NT2/D1 (cell line): ENCODE data around the gene RTCB.
A peak's percentile ranks its signal among the peaks of the same experiment; 100 is the strongest.
"Not testable (repeated sequence)": the region's sequence is repeated elsewhere in the genome, so short reads cannot be mapped to it uniquely, and the experiment has no call there.

ENCODE experiments used
- DNase-seq: peaks from one replicate; pipeline ENCODE4 v3.0.0-alpha.2; 2011; ENCODE audit warnings: low read depth, low spot score
- H3K27me3 ChIP-seq: 2 replicates; pipeline ENCODE4 v1.6.0; 2011; ENCODE audit warnings: mild to moderate bottlenecking; ENCODE audit not compliant: insufficient read length, insufficient read depth
- H3K36me3 ChIP-seq: 2 replicates; pipeline ENCODE4 v1.6.1; 2011; ENCODE audit warnings: mild to moderate bottlenecking, low read length, mixed read lengths; ENCODE audit not compliant: insufficient read depth, insufficient read length
- H3K4me1 ChIP-seq: 2 replicates; pipeline ENCODE4 v1.5.1; 2011; ENCODE audit not compliant: insufficient read depth, insufficient read length
- H3K4me3 ChIP-seq: 2 replicates; pipeline ENCODE4 v1.5.1; 2011; ENCODE audit warnings: low read depth; ENCODE audit not compliant: insufficient read length
- H3K9ac ChIP-seq: 2 replicates; pipeline ENCODE4 v1.6.0; 2011; ENCODE audit warnings: low read depth; ENCODE audit not compliant: insufficient read length
- H3K9me3 ChIP-seq: 2 replicates; pipeline ENCODE4 v1.5.1; 2011; ENCODE audit warnings: mild to moderate bottlenecking, low read length; ENCODE audit not compliant: insufficient read depth
- SUZ12 ChIP-seq: IDR thresholded peaks from 2 replicates; pipeline ENCODE4 v1.6.1; 2011; ENCODE audit not compliant: insufficient read length, insufficient read depth; ENCODE audit errors: extremely low read depth
- YY1 ChIP-seq: IDR thresholded peaks from 2 replicates; pipeline ENCODE4 v1.6.1; 2011; ENCODE audit not compliant: insufficient read length, insufficient read depth
- ZNF274 ChIP-seq: IDR thresholded peaks from 2 replicates; pipeline ENCODE4 v1.6.1; 2011; ENCODE audit warnings: mild to moderate bottlenecking, low read depth, low read length

The RTCB gene

GRCh38 chr22:32364210-32364609 is 47.8 kb downstream of the RTCB start:
- DNase-seq = no peak
- H3K27me3 ChIP-seq = no peaks in the 10 kb centered on the region
- no peaks in the 10 kb centered on the region for H3K36me3 ChIP-seq
- TF ChIP-seq ZNF274 = no peak
- no peak for TF ChIP-seq YY1
- no peak for TF ChIP-seq SUZ12
- no peaks in the 10 kb centered on the region for H3K9me3 ChIP-seq
- H3K9ac ChIP-seq = no peak overlapping the region
- no peaks in the 10 kb centered on the region for H3K4me1 ChIP-seq
- H3K4me3 ChIP-seq = no peak overlapping the region

- Histone ChIP-seq H3K27me3 (no peaks in the 10 kb centered on the region), H3K36me3 (no peaks in the 10 kb centered on the region), H3K9ac (no peak overlapping the region), H3K9me3 (no peaks in the 10 kb centered on the region), H3K4me1 (no peaks in the 10 kb centered on the region), H3K4me3 (no peak overlapping the region)
- DNase-seq = no peak
- TF ChIP-seq ZNF274 (no peak), SUZ12 (no peak), YY1 (no peak)
Observed at GRCh38 chr22:32361257-32361656, 50.8 kb downstream of the RTCB start.

- DNase-seq, H3K4me3 ChIP-seq, H3K4me1 ChIP-seq, H3K27me3 ChIP-seq, H3K9me3 ChIP-seq, H3K36me3 ChIP-seq, H3K9ac ChIP-seq: not testable (repeated sequence)
Observed at GRCh38 chr22:32360096-32360495, 52.0 kb downstream of the RTCB start.

GRCh38 chr22:32357567-32357966 is 54.5 kb downstream of the RTCB start, which contains the start of gene RFPL3:
Gene RFPL3, plus strand, starts transcription at chr22:32357867. Its CDS starts 205 bp downstream, at chr22:32358072.
- not testable (repeated sequence) for H3K4me1 ChIP-seq, H3K27me3 ChIP-seq, H3K4me3 ChIP-seq, H3K9me3 ChIP-seq, H3K9ac ChIP-seq, DNase-seq, H3K36me3 ChIP-seq

GRCh38 chr22:32355760-32356159 is 56.3 kb downstream of the RTCB start:
- Histone ChIP-seq H3K9ac (no peak overlapping the region), H3K36me3 (no peaks in the 10 kb centered on the region), H3K4me3 (no peak overlapping the region), H3K27me3 (no peaks in the 10 kb centered on the region), H3K4me1 (no peaks in the 10 kb centered on the region), H3K9me3 (no peaks in the 10 kb centered on the region; the same call in 1 of the 2 replicates)
- TF ChIP-seq SUZ12 = no peak
- no peak for TF ChIP-seq ZNF274
- no peak for TF ChIP-seq YY1
- peak; percentile 5 for DNase-seq

GRCh38 chr22:32354360-32355351 is 57.4 kb downstream of the RTCB start:
- Histone ChIP-seq H3K4me1 (no peaks in the 10 kb centered on the region), H3K27me3 (no peaks in the 10 kb centered on the region), H3K4me3 (no peak overlapping the region), H3K36me3 (no peaks in the 10 kb centered on the region), H3K9ac (no peak overlapping the region), H3K9me3 (no peaks in the 10 kb centered on the region; the same call in 1 of the 2 replicates)
- no peak for DNase-seq
- TF ChIP-seq SUZ12 (no peak), ZNF274 (no peak), YY1 (no peak)

- Histone ChIP-seq H3K36me3 (no peaks in the 10 kb centered on the region), H3K4me3 (no peak overlapping the region), H3K4me1 (no peaks in the 10 kb centered on the region), H3K9me3 (no peaks in the 10 kb centered on the region; the same call in 1 of the 2 replicates), H3K9ac (no peak overlapping the region), H3K27me3 (no peaks in the 10 kb centered on the region)
- TF ChIP-seq SUZ12 (no peak), YY1 (no peak), ZNF274 (no peak)
- no peak for DNase-seq
Observed at GRCh38 chr22:32353840-32354239, 58.2 kb downstream of the RTCB start.
